LHCN-M2 (cell line): ENCODE results near the gene NDUFA9. TPM values are rescaled to one million over a fixed set of nuclear protein-coding genes. Genes with fewer than 3 reads are reported as not detected.

Source experiments
- DNase-seq: peaks from one replicate; pipeline ENCODE4 v3.0.0-alpha.2; 2012; ENCODE audit warnings: low read depth
- polyA plus RNA-seq: library from polyadenylated mRNA; unstranded; fragments of >200 nt; gene quantifications from one replicate; pipeline ENCODE4 v1.2.1, GENCODE V29; 2012; ENCODE audit warnings: missing spikeins
- total RNA-seq: library from RNA; depleted of rRNA; stranded (reverse); fragments of >200 nt; gene quantifications from 2 replicates; pipeline ENCODE4 v1.2.3, GENCODE V29; 2014; rRNA removed

NDUFA9 gene
- 76.5 and 90.7 TPM in 2 replicates for total RNA-seq
- polyA plus RNA-seq = 109 TPM

- DNase-seq = peak; percentile 78
These were observed at the start of gene NDUFA9, which contains the start of gene AKAP3 for GRCh38 chr12:4648501-4649357. TSS of gene NDUFA9 (plus strand) at chr12:4649114. CDS start at chr12:4649127, 13 bp downstream. TSS of gene AKAP3 (minus strand) at chr12:4649051. CDS start at chr12:4638196, 10,855 bp downstream.

DNA sequence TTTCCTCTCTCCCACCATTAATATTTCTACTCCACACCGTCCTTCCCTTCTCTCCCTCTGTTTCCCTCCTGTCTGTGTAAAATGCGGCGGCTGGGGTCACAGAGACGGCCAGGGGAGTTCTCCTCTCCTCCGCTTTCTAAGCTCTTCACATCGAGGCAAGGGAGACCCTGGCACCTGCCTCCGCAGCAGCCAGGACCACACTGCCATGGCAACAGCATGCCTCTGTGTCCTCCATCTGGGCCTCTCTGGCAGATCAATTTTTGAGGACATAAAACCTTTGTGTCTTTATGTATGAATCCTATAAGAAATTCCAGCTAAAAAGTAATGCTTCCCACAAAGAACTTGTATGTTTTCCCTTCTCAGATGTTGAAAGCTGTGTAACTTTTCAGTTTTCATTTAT is 45.5 kb upstream of the NDUFA9 start:
- DNase-seq = no peak

GRCh38 chr12:4603946-4604345 is 45.0 kb upstream of the NDUFA9 start:
- DNase-seq = no peak

DNA sequence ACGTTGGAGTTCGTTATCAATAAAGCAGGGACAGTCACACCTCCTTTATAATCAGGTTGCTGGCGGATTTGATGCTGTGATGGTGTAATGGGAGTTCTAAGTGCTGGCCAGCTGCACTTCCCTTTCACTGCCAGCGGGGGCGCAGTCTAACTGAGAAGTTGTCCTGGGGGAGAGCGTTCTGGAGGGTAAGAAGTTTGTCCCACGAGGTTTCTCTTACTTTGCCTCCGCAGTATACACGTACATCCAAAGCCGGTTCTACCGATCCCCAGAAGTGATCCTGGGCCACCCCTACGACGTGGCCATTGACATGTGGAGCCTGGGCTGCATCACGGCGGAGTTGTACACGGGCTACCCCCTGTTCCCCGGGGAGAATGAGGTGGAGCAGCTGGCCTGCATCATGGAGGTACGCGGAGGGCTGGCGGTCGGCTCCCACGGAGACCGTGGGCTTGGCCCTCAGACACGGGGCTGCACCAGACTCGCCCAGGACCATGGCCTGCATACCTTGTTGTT is 44.2 kb upstream of the NDUFA9 start:
- DNase-seq = peak; percentile 86

GRCh38 chr12:4607056-4607455 is 41.9 kb upstream of the NDUFA9 start:
- DNase-seq = no peak

DNA sequence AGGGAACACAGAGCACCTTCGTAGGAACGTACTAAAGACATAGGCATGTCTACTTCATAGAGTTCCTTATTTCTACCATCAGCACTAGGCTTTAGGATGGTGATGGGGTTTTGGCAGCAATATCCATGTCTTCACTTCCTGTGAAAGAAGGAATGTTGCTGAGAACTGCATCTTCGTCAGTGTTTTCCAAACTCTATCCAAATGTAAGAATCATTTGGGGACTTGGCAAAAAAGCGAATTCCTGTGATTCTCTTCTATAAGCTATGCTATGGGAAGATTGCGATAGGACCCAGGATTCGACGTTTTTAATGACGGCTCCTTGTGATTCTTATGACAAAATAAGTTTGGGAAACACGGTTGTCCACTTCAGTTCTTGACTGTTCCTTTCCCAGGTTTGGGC is 39.8 kb upstream of the NDUFA9 start:
- no peak for DNase-seq

DNA sequence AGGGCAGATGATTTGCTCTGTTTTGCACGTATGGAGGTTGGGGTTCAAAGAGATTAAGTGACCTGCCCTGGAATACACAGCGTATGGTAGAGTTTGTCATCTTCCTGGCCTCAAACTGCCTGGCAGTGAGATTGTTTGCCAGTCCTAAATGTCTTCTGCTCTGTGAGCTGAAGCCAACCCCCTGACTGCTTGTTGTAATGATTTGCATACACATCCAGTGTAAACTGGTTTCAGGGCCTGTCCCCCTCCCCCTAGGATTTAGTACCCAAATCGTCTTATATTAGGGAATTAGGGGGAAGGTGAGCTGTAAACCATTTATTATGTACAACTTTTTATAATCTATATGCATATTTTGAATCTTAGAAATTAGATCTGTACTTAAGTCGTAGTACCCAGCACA is 38.4 kb upstream of the NDUFA9 start:
- no peak for DNase-seq

DNA sequence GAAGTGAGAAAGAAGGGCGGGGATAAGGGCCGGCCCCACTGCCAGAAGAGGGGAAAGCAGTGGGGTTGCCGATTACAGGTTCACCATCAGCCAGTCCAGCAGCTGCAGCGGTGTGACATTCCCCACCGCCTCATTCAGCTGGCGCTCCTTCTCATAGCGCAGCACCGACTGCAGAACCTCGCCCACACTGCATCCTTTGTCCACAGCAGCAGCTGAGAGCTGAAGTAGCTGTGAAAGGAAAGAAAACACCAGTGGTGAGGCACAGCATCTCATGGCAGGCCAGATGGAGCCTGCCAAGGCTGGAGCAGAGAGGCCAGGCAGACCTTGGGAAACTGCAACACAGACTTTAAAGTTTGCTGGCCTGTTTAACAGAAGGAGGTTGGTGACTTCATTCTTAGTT is 33.2 kb upstream of the NDUFA9 start:
- DNase-seq = no peak

DNA sequence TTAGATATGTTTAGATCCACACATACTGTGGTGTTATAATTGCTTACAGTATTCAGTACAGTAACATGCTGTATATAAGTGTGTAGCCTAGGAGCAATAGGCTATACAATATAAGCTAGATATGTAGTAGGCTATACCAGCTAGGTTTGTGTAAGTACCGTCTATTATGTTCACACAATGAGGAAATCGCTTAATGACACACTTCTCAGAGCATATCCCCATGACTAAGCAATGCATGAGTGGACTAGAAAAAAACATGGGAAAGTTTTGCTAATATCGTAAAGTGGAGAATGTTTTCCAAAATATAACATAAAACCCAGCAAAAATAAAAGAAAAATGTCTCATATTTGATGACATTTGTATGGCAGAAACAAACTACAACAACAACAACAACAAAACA is 27.4 kb upstream of the NDUFA9 start:
- no peak for DNase-seq

GRCh38 chr12:4626543-4626942 is 22.4 kb upstream of the NDUFA9 start:
- no peak for DNase-seq

GRCh38 chr12:4628406-4628805 is 20.5 kb upstream of the NDUFA9 start:
- DNase-seq = no peak

GRCh38 chr12:4630262-4630661 is 18.7 kb upstream of the NDUFA9 start:
- no peak for DNase-seq

DNA sequence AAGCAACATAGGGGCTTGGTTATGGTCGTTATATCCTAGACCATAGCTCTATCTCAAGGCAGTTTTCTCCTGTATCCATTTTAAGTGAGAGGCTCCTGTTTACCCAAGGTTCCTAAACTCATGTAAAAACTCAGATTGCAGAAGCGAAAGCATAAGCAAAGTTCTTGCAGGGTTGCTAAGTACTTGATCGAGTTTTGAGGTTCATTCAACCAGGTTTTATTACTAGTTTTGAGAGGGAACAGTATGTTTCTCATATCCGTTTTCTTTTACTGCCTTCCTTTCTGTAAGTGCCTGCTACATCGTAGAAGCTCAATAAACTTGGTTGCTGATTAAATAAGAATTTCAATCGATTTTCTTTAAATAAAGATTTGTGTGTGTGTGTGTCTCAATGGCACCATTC is 5.2 kb upstream of the NDUFA9 start:
- no peak for DNase-seq

GRCh38 chr12:4645023-4645422 is 3.9 kb upstream of the NDUFA9 start:
- DNase-seq = no peak

- DNase-seq = peak; percentile 3
These were observed 812 bp upstream of the NDUFA9 start for GRCh38 chr12:4648104-4648500.

- no peak for DNase-seq
These were observed 396 bp downstream of the NDUFA9 start for GRCh38 chr12:4649358-4649661.

DNA sequence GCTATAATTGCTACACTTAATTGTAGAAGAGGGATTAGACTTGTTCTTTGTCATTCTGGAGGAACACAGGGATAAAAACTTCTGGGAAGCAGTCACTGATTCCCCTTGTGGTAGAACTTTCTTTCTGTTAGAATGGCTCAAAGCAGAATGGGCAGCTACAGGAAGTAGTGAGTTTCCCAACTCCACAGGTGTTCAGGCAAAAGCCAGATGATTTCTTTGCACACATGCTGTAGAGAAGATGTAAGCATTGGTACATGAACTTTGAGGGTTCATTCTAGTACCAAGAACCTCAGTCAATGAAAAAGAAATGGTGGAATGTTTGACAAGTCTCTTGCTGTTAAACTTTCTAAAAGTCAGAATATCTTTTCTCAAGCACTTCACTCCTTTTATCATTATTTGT is 4.3 kb downstream of the NDUFA9 start:
- peak; percentile 2 for DNase-seq

DNA sequence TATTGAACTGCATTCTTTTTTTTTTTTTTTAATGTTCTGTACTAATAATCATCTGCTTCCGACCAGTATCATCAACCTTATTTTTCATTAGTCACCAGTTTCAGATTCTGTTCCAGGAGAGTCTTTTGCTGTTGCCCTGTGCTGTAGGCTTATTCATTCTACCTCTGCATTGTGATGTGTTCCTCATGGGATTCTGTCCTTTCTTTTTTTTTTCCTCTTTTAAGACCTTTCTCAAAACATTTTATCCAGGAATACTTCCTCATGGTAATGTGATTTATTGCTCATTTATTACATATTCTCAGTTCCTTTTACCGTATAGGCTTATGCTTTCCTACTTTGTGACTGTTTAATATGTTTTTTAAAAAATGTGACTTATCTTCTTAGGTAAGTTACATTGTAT is 4.8 kb downstream of the NDUFA9 start:
- DNase-seq = no peak

GRCh38 chr12:4663971-4664505 is 15.1 kb downstream of the NDUFA9 start:
- peak; percentile 81 for DNase-seq

GRCh38 chr12:4665236-4665635 is 16.3 kb downstream of the NDUFA9 start:
- DNase-seq = no peak

- no peak for DNase-seq
These were observed 30.8 kb downstream of the NDUFA9 start for GRCh38 chr12:4679711-4680110.

- no peak for DNase-seq
These were observed 32.8 kb downstream of the NDUFA9 start for GRCh38 chr12:4681732-4682131.

GRCh38 chr12:4685317-4685716 is 36.4 kb downstream of the NDUFA9 start:
- no peak for DNase-seq
